IPS DF 6.9 (cell line): ENCODE results near the gene PTGIS.

Experiments
- DNase-seq: peaks from one replicate; pipeline ENCODE4 v3.0.0-alpha.2; 2013; ENCODE audit warnings: low read depth, low spot score
- H3K27ac ChIP-seq: one replicate; pipeline ENCODE4 v1.5.1; 2013; ENCODE audit warnings: low read length, control low read depth
- H3K27me3 ChIP-seq: 2 replicates; pipeline ENCODE4 v1.6.1; 2013; ENCODE audit warnings: mild to moderate bottlenecking, low read length; ENCODE audit not compliant: control insufficient read depth, insufficient read depth
- H3K36me3 ChIP-seq: 2 replicates; pipeline ENCODE4 v1.6.1; 2013; ENCODE audit warnings: low read length; ENCODE audit not compliant: control insufficient read depth, insufficient read depth
- H3K4me1 ChIP-seq: 2 replicates; pipeline ENCODE4 v1.6.1; 2013; ENCODE audit warnings: low read length; ENCODE audit not compliant: control insufficient read depth, insufficient read depth
- H3K4me3 ChIP-seq: 2 replicates; pipeline ENCODE4 v1.5.1; 2013; ENCODE audit warnings: mild to moderate bottlenecking, low read length
- H3K9me3 ChIP-seq: 2 replicates; pipeline ENCODE4 v1.6.1; 2013; ENCODE audit warnings: low read length, inconsistent platforms; ENCODE audit not compliant: control insufficient read depth, insufficient read depth
- WGBS: extraction: QIAGEN DNeasy Blood & Tissue Kit; methylation state at CpG from one replicate; pipeline ENCODE4 v1.1.7; 2013; ENCODE audit warnings: mixed read lengths, missing lambda C conversion rate; ENCODE audit not compliant: insufficient read length, insufficient coverage; 5-methylcytosine and 5-hydroxymethylcytosine counted together

The PTGIS gene

GRCh38 chr20:49466114-49466912, 101.6 kb downstream of the PTGIS start:
- Histone ChIP-seq H3K4me1 (no peaks in the 10 kb centered on the region), H3K9me3 (no peaks in the 10 kb centered on the region), H3K27ac (no peak overlapping the region), H3K4me3 (no peak overlapping the region), H3K36me3 (no peaks in the 10 kb centered on the region), H3K27me3 (no peaks in the 10 kb centered on the region)
- no peak for DNase-seq
- WGBS: no CpG with 5 or more reads among the region's 8 CpGs

GRCh38 chr20:49464556-49464955, 103.4 kb downstream of the PTGIS start:
- WGBS: no CpG with 5 or more reads among the region's 7 CpGs
- Histone ChIP-seq H3K4me1 (no peaks in the 10 kb centered on the region), H3K36me3 (no peaks in the 10 kb centered on the region), H3K4me3 (no peak overlapping the region), H3K27me3 (no peaks in the 10 kb centered on the region), H3K27ac (no peak overlapping the region), H3K9me3 (no peaks in the 10 kb centered on the region)
- DNase-seq: no peak

GRCh38 chr20:49462626-49463025, 105.3 kb downstream of the PTGIS start:
- no peak for DNase-seq
- H3K4me3 ChIP-seq: no peak overlapping the region
- no peaks in the 10 kb centered on the region for H3K9me3 ChIP-seq
- H3K4me1 ChIP-seq: no peaks in the 10 kb centered on the region
- no peak overlapping the region for H3K27ac ChIP-seq
- H3K27me3 ChIP-seq: no peaks in the 10 kb centered on the region
- WGBS: no CpG with 5 or more reads among the region's 6 CpGs
- no peaks in the 10 kb centered on the region for H3K36me3 ChIP-seq

DNA sequence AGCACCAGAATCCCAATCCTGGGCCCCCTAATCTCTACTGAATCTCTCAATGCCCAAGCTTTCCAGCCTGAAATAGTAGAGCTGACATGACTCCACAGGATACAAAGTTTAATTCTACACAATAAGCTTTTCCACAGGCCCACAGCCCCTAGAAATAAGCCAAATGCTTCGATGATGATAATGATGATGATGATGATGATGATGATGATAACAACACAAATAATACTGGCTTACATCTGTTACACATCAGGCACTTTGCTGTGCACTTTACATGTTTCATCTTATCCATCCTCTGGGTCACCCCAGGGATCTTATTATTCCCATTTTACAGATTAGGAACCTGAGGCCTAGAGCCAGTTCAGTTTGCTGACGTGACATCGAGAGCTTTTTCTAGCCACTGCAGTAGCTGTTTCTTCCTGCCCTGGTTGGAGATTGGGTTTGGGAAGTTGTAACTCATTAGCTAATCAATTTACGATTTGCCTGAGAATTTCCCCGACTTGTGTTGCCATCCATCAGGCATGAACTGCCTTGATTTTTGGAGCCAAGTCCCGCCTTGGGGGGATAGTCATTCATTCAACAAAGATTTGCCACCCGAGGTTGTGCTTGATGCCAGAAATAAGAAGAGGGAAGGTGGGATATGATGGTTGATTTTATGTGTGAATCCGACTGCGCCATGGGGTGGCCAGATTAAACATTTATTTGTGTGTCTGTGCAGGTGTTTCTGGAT, 105.9 kb downstream of the PTGIS start:
- Histone ChIP-seq H3K9me3 (no peaks in the 10 kb centered on the region), H3K27me3 (no peaks in the 10 kb centered on the region), H3K4me1 (no peaks in the 10 kb centered on the region), H3K36me3 (no peaks in the 10 kb centered on the region), H3K27ac (no peak overlapping the region), H3K4me3 (no peak overlapping the region)
- no CpG with 5 or more reads among the region's 9 CpGs for WGBS
- no peak for DNase-seq

GRCh38 chr20:49460916-49461315, 107.0 kb downstream of the PTGIS start:
- no peak for DNase-seq
- Histone ChIP-seq H3K27ac (no peak overlapping the region), H3K36me3 (no peaks in the 10 kb centered on the region), H3K4me1 (no peaks in the 10 kb centered on the region), H3K27me3 (no peaks in the 10 kb centered on the region), H3K4me3 (no peak overlapping the region), H3K9me3 (no peaks in the 10 kb centered on the region)
- WGBS: no CpG with 5 or more reads among the region's 5 CpGs

DNA sequence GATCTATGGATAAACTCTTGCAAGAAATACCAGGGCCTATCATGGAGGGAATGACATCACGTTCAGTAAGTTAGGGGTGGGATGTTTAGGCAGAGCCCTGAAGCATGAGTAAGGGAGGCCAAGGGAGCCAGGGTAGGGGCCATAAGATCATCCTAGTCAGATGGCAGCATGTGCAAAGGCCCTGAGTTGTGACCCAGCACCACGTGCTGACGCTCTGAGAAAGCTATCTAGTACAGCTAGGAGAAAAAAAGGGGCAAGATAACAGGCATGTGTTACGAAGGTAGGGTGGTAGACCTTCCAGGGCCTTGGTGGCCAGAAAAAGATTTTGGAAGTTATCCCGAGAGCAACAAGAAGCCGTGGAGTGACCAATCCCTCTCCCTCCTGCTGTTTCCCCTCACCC, 107.8 kb downstream of the PTGIS start:
- Histone ChIP-seq H3K27ac (no peak overlapping the region), H3K9me3 (no peaks in the 10 kb centered on the region), H3K27me3 (no peaks in the 10 kb centered on the region), H3K4me3 (no peak overlapping the region), H3K36me3 (no peaks in the 10 kb centered on the region), H3K4me1 (no peaks in the 10 kb centered on the region)
- WGBS: no CpG with 5 or more reads among the region's 6 CpGs
- no peak for DNase-seq

DNA sequence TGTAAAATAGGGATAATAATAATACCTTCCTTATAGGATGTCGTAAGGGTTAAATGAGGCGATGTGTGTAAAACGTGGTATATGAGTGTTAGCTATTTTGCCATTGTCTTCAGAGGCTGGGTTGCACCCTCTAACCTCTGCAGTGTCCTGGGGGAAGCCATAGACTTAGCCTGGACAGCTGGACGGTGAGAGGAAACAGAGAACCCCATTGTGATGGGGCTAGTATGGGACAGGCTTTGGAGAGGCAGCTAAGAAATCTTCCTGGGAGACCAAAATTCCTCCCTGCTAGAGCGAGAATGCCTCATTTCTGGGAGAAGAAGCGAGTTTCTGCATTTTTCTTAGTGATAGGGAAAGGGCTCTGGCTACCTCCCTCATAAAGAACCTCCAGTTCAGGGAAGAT, 108.3 kb downstream of the PTGIS start:
- Histone ChIP-seq H3K9me3 (no peaks in the 10 kb centered on the region), H3K36me3 (no peaks in the 10 kb centered on the region), H3K27me3 (no peaks in the 10 kb centered on the region), H3K27ac (no peak overlapping the region), H3K4me3 (no peak overlapping the region), H3K4me1 (no peaks in the 10 kb centered on the region)
- WGBS: 100% methylated on average over 3 of the region's 6 CpGs
- no peak for DNase-seq

DNA sequence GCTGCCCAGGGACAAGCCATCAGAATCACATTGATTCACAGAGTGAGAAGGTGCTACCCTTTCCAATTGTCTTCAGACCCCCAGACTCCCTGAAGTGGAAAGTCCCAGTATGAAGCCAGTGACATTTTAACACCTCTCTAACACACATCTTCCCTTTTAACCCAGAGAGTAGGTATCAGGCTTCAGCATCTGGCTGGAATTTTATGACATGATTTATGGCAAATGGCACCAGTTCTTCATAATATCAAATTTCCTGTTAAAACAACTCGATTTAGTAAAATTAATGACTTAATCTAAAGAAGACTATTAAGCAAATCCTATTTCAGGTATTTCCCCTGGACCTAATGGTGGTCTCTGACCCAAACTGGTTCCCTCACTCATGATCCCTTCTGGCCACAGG, 110.5 kb downstream of the PTGIS start:
- H3K36me3 ChIP-seq: no peaks in the 10 kb centered on the region
- no CpG with 5 or more reads among the region's 1 CpG for WGBS

GRCh38 chr20:49456646-49457045, 111.3 kb downstream of the PTGIS start:
- H3K4me3 ChIP-seq: no peak overlapping the region
- no CpG with 5 or more reads among the region's 6 CpGs for WGBS
- H3K9me3 ChIP-seq: no peaks in the 10 kb centered on the region
- no peaks in the 10 kb centered on the region for H3K27me3 ChIP-seq
- no peaks in the 10 kb centered on the region for H3K36me3 ChIP-seq
- H3K4me1 ChIP-seq: no peaks in the 10 kb centered on the region
- H3K27ac ChIP-seq: no peak overlapping the region
- no peak for DNase-seq

More for the DNA sequence above, 110.5 kb downstream of the PTGIS start:
- Histone ChIP-seq H3K27ac (no peak overlapping the region), H3K9me3 (no peaks in the 10 kb centered on the region), H3K27me3 (no peaks in the 10 kb centered on the region), H3K4me1 (no peaks in the 10 kb centered on the region), H3K4me3 (no peak overlapping the region)
- DNase-seq: no peak

DNA sequence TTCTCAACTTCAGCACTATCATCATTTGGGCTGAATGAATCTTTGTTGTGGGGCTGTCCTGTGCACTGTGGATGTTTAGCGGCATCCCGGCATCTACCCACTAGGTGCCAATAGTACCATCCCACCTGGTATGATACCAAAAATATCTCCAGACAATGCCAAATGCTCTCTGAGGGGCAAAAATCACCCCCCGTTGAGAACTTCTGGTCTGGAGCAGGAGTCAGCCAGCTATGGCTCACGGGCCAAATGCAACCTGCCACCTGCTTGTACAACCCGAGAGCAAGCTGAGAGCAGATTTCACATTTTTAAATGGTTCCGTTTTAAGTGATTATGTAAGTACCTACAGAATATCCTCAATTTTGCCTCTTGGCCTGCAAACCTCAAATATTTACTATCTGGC, 112.2 kb downstream of the PTGIS start:
- WGBS: no CpG with 5 or more reads among the region's 6 CpGs
- no peak for DNase-seq

More for the DNA sequence above, 112.2 kb downstream of the PTGIS start:
- no peaks in the 10 kb centered on the region for H3K27me3 ChIP-seq
- no peak overlapping the region for H3K4me3 ChIP-seq
- no peaks in the 10 kb centered on the region for H3K36me3 ChIP-seq
- no peaks in the 10 kb centered on the region for H3K9me3 ChIP-seq
- no peak overlapping the region for H3K27ac ChIP-seq
- no peaks in the 10 kb centered on the region for H3K4me1 ChIP-seq
